Measurements from ENCODE around the gene SPINT1.

DNA sequence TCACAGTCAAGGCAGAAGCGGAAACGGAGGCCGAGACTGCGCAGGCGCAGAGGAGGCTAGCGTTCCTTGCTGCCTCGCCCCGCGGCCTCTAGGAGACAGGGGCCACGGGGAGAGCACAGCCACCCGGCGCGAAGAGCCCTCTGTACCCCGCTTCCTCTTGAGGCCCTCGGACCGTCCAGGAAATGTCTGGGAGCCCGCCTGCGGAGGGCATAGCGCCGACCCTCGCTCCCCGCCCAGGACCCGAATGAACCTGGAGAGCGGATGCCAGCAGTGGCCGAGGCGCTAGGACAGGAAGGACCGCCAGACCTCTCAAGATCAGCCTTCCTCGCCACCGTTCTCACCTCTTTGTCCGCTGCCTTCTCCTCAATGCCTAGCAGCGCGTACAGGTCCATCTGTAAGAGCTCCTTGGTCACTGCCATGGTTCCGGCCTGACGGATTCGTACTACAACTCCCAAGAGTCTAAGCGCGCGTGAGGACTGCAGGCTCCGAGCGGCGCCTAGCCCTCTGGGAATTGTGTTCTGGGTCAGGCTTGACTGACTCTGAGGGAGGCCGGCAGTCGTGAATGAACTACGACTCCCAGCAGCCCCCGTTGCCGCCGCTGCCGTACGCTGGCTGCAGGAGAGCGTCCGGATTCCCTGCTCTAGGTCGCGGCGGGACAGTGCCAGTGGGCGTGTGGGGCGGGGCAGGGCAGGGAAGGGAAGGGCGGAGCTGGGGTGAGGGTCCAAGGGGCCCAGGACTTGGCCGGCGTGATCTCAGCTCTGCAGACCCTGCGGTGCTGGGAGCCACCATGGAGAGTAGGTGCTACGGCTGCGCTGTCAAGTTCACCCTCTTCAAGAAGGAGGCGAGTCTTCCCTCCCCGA lies 36.6 kb upstream of the SPINT1 start, which contains the start of the genes DNAJC17 and ZFYVE19:
- TF ChIP-seq, protein P1, sequence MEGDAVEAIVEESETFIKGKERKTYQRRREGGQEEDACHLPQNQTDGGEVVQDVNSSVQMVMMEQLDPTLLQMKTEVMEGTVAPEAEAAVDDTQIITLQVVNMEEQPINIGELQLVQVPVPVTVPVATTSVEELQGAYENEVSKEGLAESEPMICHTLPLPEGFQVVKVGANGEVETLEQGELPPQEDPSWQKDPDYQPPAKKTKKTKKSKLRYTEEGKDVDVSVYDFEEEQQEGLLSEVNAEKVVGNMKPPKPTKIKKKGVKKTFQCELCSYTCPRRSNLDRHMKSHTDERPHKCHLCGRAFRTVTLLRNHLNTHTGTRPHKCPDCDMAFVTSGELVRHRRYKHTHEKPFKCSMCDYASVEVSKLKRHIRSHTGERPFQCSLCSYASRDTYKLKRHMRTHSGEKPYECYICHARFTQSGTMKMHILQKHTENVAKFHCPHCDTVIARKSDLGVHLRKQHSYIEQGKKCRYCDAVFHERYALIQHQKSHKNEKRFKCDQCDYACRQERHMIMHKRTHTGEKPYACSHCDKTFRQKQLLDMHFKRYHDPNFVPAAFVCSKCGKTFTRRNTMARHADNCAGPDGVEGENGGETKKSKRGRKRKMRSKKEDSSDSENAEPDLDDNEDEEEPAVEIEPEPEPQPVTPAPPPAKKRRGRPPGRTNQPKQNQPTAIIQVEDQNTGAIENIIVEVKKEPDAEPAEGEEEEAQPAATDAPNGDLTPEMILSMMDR (conservative IDR thresholded peaks at IDR 0.05; ENCODE audit: low read depth, low read length): no peak
- TF ChIP-seq EZH2 (IDR thresholded peaks at IDR 0.05; ENCODE audit: low read length, unreplicated experiment): no peak
- TF ChIP-seq EZH2phosphoT487 (IDR thresholded peaks at IDR 0.05; ENCODE audit: borderline replicate concordance, low read length): no peak
